ENCODE results near the gene CABLES2.

The CABLES2 gene

GRCh38 chr20:62424249-62425107 is 17.4 kb upstream of the CABLES2 start:
- Histone ChIP-seq H3K27me3 (ENCODE audit: control insufficient read depth, insufficient read depth, low read length) (peaks cover 42% of the 10 kb centered on the region), H3K4me3 (ENCODE audit: low read length) (no peak overlapping the region), H3K9ac (ENCODE audit: low read depth, low read length) (no peak overlapping the region), H3K36me3 (ENCODE audit: insufficient read depth, low read length) (no peaks in the 10 kb centered on the region), H3K4me2 (ENCODE audit: low read length) (no peak overlapping the region), H3K9me3 (replicated peaks; ENCODE audit: low read length) (no peaks in the 10 kb centered on the region), H3K4me1 (ENCODE audit: control insufficient read depth, insufficient read depth, low read length) (no peaks in the 10 kb centered on the region)

- Histone ChIP-seq H3K36me3 (ENCODE audit: insufficient read depth, low read length) (no peaks in the 10 kb centered on the region), H3K4me2 (ENCODE audit: low read length) (no peak overlapping the region), H3K9me3 (replicated peaks; ENCODE audit: low read length) (no peaks in the 10 kb centered on the region), H3K9ac (ENCODE audit: low read depth, low read length) (no peak overlapping the region), H3K4me1 (ENCODE audit: control insufficient read depth, insufficient read depth, low read length) (no peaks in the 10 kb centered on the region), H3K27me3 (ENCODE audit: control insufficient read depth, insufficient read depth, low read length) (peaks cover 32% of the 10 kb centered on the region), H3K4me3 (ENCODE audit: low read length) (no peak overlapping the region)
Observed at GRCh38 chr20:62423326-62423706, 16.2 kb upstream of the CABLES2 start.

- H3K36me3 ChIP-seq (ENCODE audit: insufficient read depth, low read length), result no peaks in the 10 kb centered on the region
- H3K4me2 ChIP-seq (ENCODE audit: low read length), result no peak overlapping the region
- no peak overlapping the region for H3K9ac ChIP-seq (ENCODE audit: low read depth, low read length)
- no peaks in the 10 kb centered on the region for H3K9me3 ChIP-seq (replicated peaks; ENCODE audit: low read length)
- peaks cover 32% of the 10 kb centered on the region for H3K27me3 ChIP-seq (ENCODE audit: control insufficient read depth, insufficient read depth, low read length)
- no peak overlapping the region for H3K4me3 ChIP-seq (ENCODE audit: low read length)
- H3K4me1 ChIP-seq (ENCODE audit: control insufficient read depth, insufficient read depth, low read length), result no peaks in the 10 kb centered on the region
Observed at GRCh38 chr20:62422636-62423325, 15.7 kb upstream of the CABLES2 start.

GRCh38 chr20:62421716-62421990 is 14.6 kb upstream of the CABLES2 start:
- Histone ChIP-seq H3K4me1 (ENCODE audit: control insufficient read depth, insufficient read depth, low read length) (no peaks in the 10 kb centered on the region), H3K9ac (ENCODE audit: low read depth, low read length) (no peak overlapping the region), H3K4me2 (ENCODE audit: low read length) (no peak overlapping the region), H3K36me3 (ENCODE audit: insufficient read depth, low read length) (no peaks in the 10 kb centered on the region), H3K27me3 (ENCODE audit: control insufficient read depth, insufficient read depth, low read length) (peaks cover 38% of the 10 kb centered on the region), H3K9me3 (replicated peaks; ENCODE audit: low read length) (no peaks in the 10 kb centered on the region), H3K4me3 (ENCODE audit: low read length) (no peak overlapping the region)

GRCh38 chr20:62420846-62421715 is 14.0 kb upstream of the CABLES2 start:
- H3K9me3 ChIP-seq (replicated peaks; ENCODE audit: low read length), result no peaks in the 10 kb centered on the region
- H3K36me3 ChIP-seq (ENCODE audit: insufficient read depth, low read length), result no peaks in the 10 kb centered on the region
- H3K27me3 ChIP-seq (ENCODE audit: control insufficient read depth, insufficient read depth, low read length), result peaks cover 38% of the 10 kb centered on the region
- H3K4me3 ChIP-seq (ENCODE audit: low read length), result no peak overlapping the region
- no peak overlapping the region for H3K4me2 ChIP-seq (ENCODE audit: low read length)
- no peak overlapping the region for H3K9ac ChIP-seq (ENCODE audit: low read depth, low read length)
- H3K4me1 ChIP-seq (ENCODE audit: control insufficient read depth, insufficient read depth, low read length), result no peaks in the 10 kb centered on the region

- no peaks in the 10 kb centered on the region for H3K36me3 ChIP-seq (ENCODE audit: insufficient read depth, low read length)
- H3K9ac ChIP-seq (ENCODE audit: low read depth, low read length), result no peak overlapping the region
- peaks cover 31% of the 10 kb centered on the region for H3K27me3 ChIP-seq (ENCODE audit: control insufficient read depth, insufficient read depth, low read length)
- no peaks in the 10 kb centered on the region for H3K4me1 ChIP-seq (ENCODE audit: control insufficient read depth, insufficient read depth, low read length)
- H3K9me3 ChIP-seq (replicated peaks; ENCODE audit: low read length), result no peaks in the 10 kb centered on the region
- H3K4me2 ChIP-seq (ENCODE audit: low read length), result no peak overlapping the region
- H3K4me3 ChIP-seq (ENCODE audit: low read length), result no peak overlapping the region
Observed at GRCh38 chr20:62419759-62420158, 12.7 kb upstream of the CABLES2 start.

- Histone ChIP-seq H3K4me3 (ENCODE audit: low read length) (no peak overlapping the region), H3K4me1 (ENCODE audit: control insufficient read depth, insufficient read depth, low read length) (no peaks in the 10 kb centered on the region), H3K9ac (ENCODE audit: low read depth, low read length) (no peak overlapping the region), H3K9me3 (replicated peaks; ENCODE audit: low read length) (no peaks in the 10 kb centered on the region), H3K27me3 (ENCODE audit: control insufficient read depth, insufficient read depth, low read length) (peaks cover 27% of the 10 kb centered on the region), H3K36me3 (ENCODE audit: insufficient read depth, low read length) (no peaks in the 10 kb centered on the region), H3K4me2 (ENCODE audit: low read length) (no peak overlapping the region)
Observed at GRCh38 chr20:62418709-62419487, 11.8 kb upstream of the CABLES2 start.

- Histone ChIP-seq H3K4me2 (ENCODE audit: low read length) (no peak overlapping the region), H3K4me3 (ENCODE audit: low read length) (no peak overlapping the region)
Observed at GRCh38 chr20:62417981-62418708, 11.1 kb upstream of the CABLES2 start.

GRCh38 chr20:62416651-62417637 is 9.9 kb upstream of the CABLES2 start:
- Histone ChIP-seq H3K4me3 (ENCODE audit: low read length) (no peak overlapping the region), H3K4me1 (ENCODE audit: control insufficient read depth, insufficient read depth, low read length) (no peaks in the 10 kb centered on the region), H3K27me3 (ENCODE audit: control insufficient read depth, insufficient read depth, low read length) (peaks cover 19% of the 10 kb centered on the region), H3K36me3 (ENCODE audit: insufficient read depth, low read length) (no peaks in the 10 kb centered on the region), H3K9ac (ENCODE audit: low read depth, low read length) (no peak overlapping the region), H3K4me2 (ENCODE audit: low read length) (no peak overlapping the region), H3K9me3 (replicated peaks; ENCODE audit: low read length) (no peaks in the 10 kb centered on the region)

More at GRCh38 chr20:62417981-62418708, 11.1 kb upstream of the CABLES2 start:
- H3K9ac ChIP-seq (ENCODE audit: low read depth, low read length), result no peak overlapping the region
- H3K9me3 ChIP-seq (replicated peaks; ENCODE audit: low read length), result no peaks in the 10 kb centered on the region
- no peaks in the 10 kb centered on the region for H3K4me1 ChIP-seq (ENCODE audit: control insufficient read depth, insufficient read depth, low read length)
- H3K27me3 ChIP-seq (ENCODE audit: control insufficient read depth, insufficient read depth, low read length), result peaks cover 22% of the 10 kb centered on the region
- H3K36me3 ChIP-seq (ENCODE audit: insufficient read depth, low read length), result no peaks in the 10 kb centered on the region
